H1 (cell line): ENCODE data around the gene FOXP4. TPM values are rescaled to one million over a fixed set of nuclear protein-coding genes. Genes with fewer than 3 reads are reported as not detected.

Experiments
- CTCF ChIA-PET: fragments of 300-600 bp; sonication (Branson Sonifier 250); formaldehyde crosslinking; loops from one replicate; lab custom pipeline; 2021; ENCODE audit not compliant: partially characterized antibody; lab: Charles Lee
- POLR2A ChIA-PET: fragments of 300-600 bp; sonication (Branson Sonifier 250); formaldehyde crosslinking; loops from one replicate; lab custom pipeline; 2021; ENCODE audit warnings: inconsistent platforms; ENCODE audit not compliant: partially characterized antibody; lab: Charles Lee
- DNase-seq, 2 experiments: peaks; one replicate each; pipeline versions ENCODE4 v3.0.0 to v3.0.0-alpha.2; 2010 to 2022; ENCODE audit warnings: low spot score in 2 of 2, low read depth in 1 of 2, mixed read lengths in 1 of 2
- FAIRE-seq: peaks from 2 replicates; lab custom pipeline; 2011; peaks lifted over from hg19 to GRCh38; lab: Jason Lieb, UNC
- H2AFZ ChIP-seq: 2 replicates; pipeline ENCODE4 v1.8.1; 2012; ENCODE audit warnings: low read length, inconsistent platforms
- H2AK5ac ChIP-seq: 2 replicates; pipeline ENCODE4 v1.6.1; 2013; ENCODE audit warnings: low read depth, low read length
- H2BK120ac ChIP-seq: replicated peaks from 2 replicates; pipeline ENCODE3; 2013; ENCODE audit warnings: low read depth, low read length, inconsistent platforms
- H2BK12ac ChIP-seq: 2 replicates; pipeline ENCODE4 v1.6.1; 2013; ENCODE audit warnings: low read depth, low read length
- H2BK15ac ChIP-seq: 2 replicates; pipeline ENCODE4 v1.6.1; 2013; ENCODE audit warnings: low read length
- H2BK20ac ChIP-seq: 2 replicates; pipeline ENCODE4 v1.6.1; 2013; ENCODE audit warnings: low read length
- H2BK5ac ChIP-seq: 2 replicates; pipeline ENCODE4 v1.6.1; 2013; ENCODE audit warnings: low read depth, low read length
- H3K14ac ChIP-seq: 2 replicates; pipeline ENCODE4 v1.6.1; 2013; ENCODE audit warnings: inconsistent platforms; ENCODE audit not compliant: insufficient read length
- H3K18ac ChIP-seq: 2 replicates; pipeline ENCODE4 v1.6.1; 2013; ENCODE audit warnings: low read length; ENCODE audit errors: extremely low read depth
- H3K23ac ChIP-seq: 2 replicates; pipeline ENCODE4 v1.6.1; 2013; ENCODE audit warnings: inconsistent platforms; ENCODE audit not compliant: insufficient read length
- H3K23me2 ChIP-seq: 2 replicates; pipeline ENCODE4 v1.6.1; 2013; ENCODE audit warnings: low read depth, low read length
- H3K27ac ChIP-seq: 2 replicates; pipeline ENCODE4 v1.6.1; 2011; ENCODE audit warnings: low read depth, low read length, inconsistent platforms
- H3K27me3 ChIP-seq, 4 experiments: replicated peaks in 1 of 4; 1 replicate in 1 of 4; 2 replicates in 3 of 4; pipeline versions ENCODE4 v1.6.1 to v1.8.1; 2011 to 2013; ENCODE audit warnings: low read length in 3 of 4, mild to moderate bottlenecking in 3 of 4, inconsistent platforms in 2 of 4, mixed read lengths in 2 of 4, moderate library complexity in 1 of 4; ENCODE audit not compliant: control insufficient read depth in 3 of 4, insufficient read depth in 3 of 4; ENCODE audit errors: extremely low read depth in 1 of 4
- H3K36me3 ChIP-seq, 4 experiments: 2 replicates each; pipeline versions ENCODE4 v1.6.1 to v1.8.1; 2011 to 2013; ENCODE audit warnings: mild to moderate bottlenecking in 4 of 4, low read length in 3 of 4, moderate library complexity in 2 of 4, control low read depth in 1 of 4, inconsistent platforms in 1 of 4; ENCODE audit not compliant: insufficient read depth in 4 of 4, control insufficient read depth in 2 of 4
- H3K4ac ChIP-seq: replicated peaks from 2 replicates; pipeline ENCODE3; 2013; ENCODE audit warnings: low read length, low read depth, mixed read lengths, inconsistent platforms; ENCODE audit not compliant: insufficient read length
- H3K4me1 ChIP-seq, 4 experiments: replicated peaks in 1 of 4; 1 replicate in 1 of 4; 2 replicates in 3 of 4; pipeline versions ENCODE4 v1.6.1 to v1.8.1; 2011 to 2013; ENCODE audit warnings: low read length in 3 of 4, inconsistent platforms in 2 of 4, mixed read lengths in 1 of 4; ENCODE audit not compliant: insufficient read depth in 4 of 4, control insufficient read depth in 3 of 4
- H3K4me2 ChIP-seq, 2 experiments: 2 replicates each; pipeline versions ENCODE4 v1.6.1 to v1.8.1; 2011 to 2013; ENCODE audit warnings: low read depth in 2 of 2, low read length in 2 of 2, control low read depth in 1 of 2, inconsistent platforms in 1 of 2, mild to moderate bottlenecking in 1 of 2; ENCODE audit not compliant: insufficient read depth in 1 of 2
- H3K4me3 ChIP-seq, 4 experiments: fragments of 200-600, 300-600 bp in 1 of 4; sonication (generic), shearing (Covaris generic), sonication (Bioruptor Twin) in 1 of 4; 2 replicates each; pipeline versions ENCODE4 v1.5.1 to v1.8.1; 2011 to 2016; ENCODE audit warnings: low read length in 4 of 4, low read depth in 3 of 4, control low read depth in 2 of 4, inconsistent platforms in 2 of 4, mild to moderate bottlenecking in 2 of 4, mixed read lengths in 1 of 4, moderate library complexity in 1 of 4; ENCODE audit not compliant: insufficient read depth in 2 of 4; ENCODE audit errors: extremely low read depth in 1 of 4
- H3K56ac ChIP-seq: replicated peaks from 2 replicates; pipeline ENCODE3; 2013; ENCODE audit warnings: low read depth, mild to moderate bottlenecking, mixed read lengths, low read length, inconsistent platforms; ENCODE audit not compliant: insufficient read length
- H3K79me1 ChIP-seq: 2 replicates; pipeline ENCODE4 v1.6.1; 2013; ENCODE audit warnings: low read depth, low read length, control low read depth
- H3K79me2 ChIP-seq, 2 experiments: 2 replicates each; pipeline versions ENCODE4 v1.6.1 to v1.8.1; 2012 to 2013; ENCODE audit warnings: low read length in 2 of 2, mild to moderate bottlenecking in 2 of 2, inconsistent platforms in 1 of 2; ENCODE audit not compliant: insufficient read depth in 2 of 2, control insufficient read depth in 1 of 2
- H3K9ac ChIP-seq, 4 experiments: replicated peaks in 1 of 4; 1 replicate in 1 of 4; 2 replicates in 3 of 4; pipeline versions ENCODE4 v1.6.1 to v1.8.1; 2011 to 2013; ENCODE audit warnings: low read depth in 3 of 4, low read length in 3 of 4, control low read depth in 2 of 4, mild to moderate bottlenecking in 2 of 4, moderate library complexity in 2 of 4, inconsistent platforms in 1 of 4; ENCODE audit errors: extremely low read depth in 1 of 4
- H3K9me3 ChIP-seq, 2 experiments: 2 replicates each; pipeline versions ENCODE4 v1.6.1 to v1.8.1; 2012 to 2013; ENCODE audit warnings: mild to moderate bottlenecking in 2 of 2, moderate library complexity in 2 of 2, control low read depth in 1 of 2, inconsistent platforms in 1 of 2, low read depth in 1 of 2, low read length in 1 of 2, mixed read lengths in 1 of 2; ENCODE audit not compliant: insufficient read depth in 2 of 2
- H4K20me1 ChIP-seq, 2 experiments: replicated peaks in 1 of 2; 2 replicates each; pipeline versions ENCODE3 to v1.8.1; 2011 to 2013; ENCODE audit warnings: inconsistent platforms in 2 of 2, low read length in 2 of 2, mild to moderate bottlenecking in 1 of 2; ENCODE audit not compliant: insufficient read depth in 2 of 2, control insufficient read depth in 1 of 2
- H4K5ac ChIP-seq: 2 replicates; pipeline ENCODE4 v1.6.1; 2013; ENCODE audit warnings: low read length, low read depth, mixed read lengths, inconsistent platforms; ENCODE audit not compliant: insufficient read length
- H4K8ac ChIP-seq: 2 replicates; pipeline ENCODE4 v1.8.0; 2013; ENCODE audit warnings: mild to moderate bottlenecking, moderate library complexity, low read length, inconsistent platforms; ENCODE audit not compliant: insufficient read depth; ENCODE audit errors: extremely low read depth
- H4K91ac ChIP-seq: replicated peaks from 2 replicates; pipeline ENCODE3; 2013; ENCODE audit warnings: low read length, mixed read lengths, inconsistent platforms; ENCODE audit not compliant: insufficient read length
- KDM4A ChIP-seq: IDR thresholded peaks from one replicate; pipeline ENCODE4 v1.7.1; 2012; ENCODE audit warnings: low read depth, mild to moderate bottlenecking, moderate library complexity, low read length, inconsistent platforms; ENCODE audit not compliant: severe bottlenecking
- RBBP5 ChIP-seq: IDR thresholded peaks from 2 replicates; pipeline ENCODE4 v1.7.1; 2012; ENCODE audit warnings: low read depth, mild to moderate bottlenecking, inconsistent platforms, low read length, moderate library complexity, borderline replicate concordance
- WGBS, 2 experiments: shearing (Covaris generic) in 1 of 2; methylation state at CpG; one replicate each; pipeline versions ENCODE4 v1.1.6 to v1.1.7; 2013 to 2015; ENCODE audit warnings: low lambda C conversion rate in 2 of 2, mixed read lengths in 2 of 2, inconsistent platforms in 1 of 2, low coverage in 1 of 2, missing lambda C conversion rate in 1 of 2; ENCODE audit not compliant: insufficient replicate concordance in 2 of 2, insufficient coverage in 1 of 2, insufficient read length in 1 of 2; ENCODE audit errors: extremely low coverage in 1 of 2, missing lambda C conversion rate in 1 of 2; 5-methylcytosine and 5-hydroxymethylcytosine counted together
- polyA plus RNA-seq, 7 experiments: library from polyadenylated mRNA; depleted of rRNA in 3 of 7; stranded (reverse) in 5 of 7; unstranded in 2 of 7; fragments of >200 nt in 5 of 7; fragments of 200-250 nt in 2 of 7; gene quantifications; 1 replicate in 5 of 7; 2 replicates in 1 of 7; 4 replicates in 1 of 7; pipeline versions ENCODE4 v1.2.1 to v1.2.3, GENCODE V29; 2011 to 2013; ENCODE audit warnings: missing spikeins in 2 of 7, mixed read lengths in 2 of 7
- total RNA-seq: library from RNA; stranded (reverse); fragmentation: NEBNext Ultra II Directional; extraction: Animal tissue kit (Norgen Biotek cat#: 25700); gene quantifications from 2 replicates; pipeline ENCODE4 v1.2.1, GENCODE V29; 2021

The FOXP4 gene
- total and polyA plus RNA-seq, 2 of the 8 experiments (the other 6 are each of a cell fraction or from before 2014, with no cell fraction given): 4.8 to 13.3 TPM

DNA sequence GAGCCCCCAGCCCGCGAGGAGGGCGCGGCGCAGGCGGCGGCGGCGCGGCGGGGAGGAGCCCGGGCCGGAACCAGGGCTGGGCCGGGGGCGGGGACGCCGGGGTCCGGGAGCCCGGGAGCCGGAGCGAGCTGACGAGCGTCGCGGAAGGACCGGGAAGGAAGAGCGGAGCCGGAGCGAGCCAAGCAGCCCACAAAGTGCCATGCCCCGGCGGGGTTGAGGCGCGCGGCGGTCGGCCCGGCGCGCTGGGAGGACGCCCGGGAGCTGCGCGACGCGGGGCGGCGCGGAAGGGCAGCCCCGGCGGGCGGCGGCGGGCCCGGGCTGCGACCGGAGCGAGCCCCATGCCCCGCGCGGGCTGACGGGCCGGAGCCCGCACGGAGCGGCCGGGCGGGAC is 289 bp downstream of the FOXP4 start:
- POLR2A ChIA-PET: interaction anchor here (1.6 to 2.0 kb wide), 2 partner anchors 56 to 172 kb away, joined by 3 to 7 read pairs; no protein-coding TSS in a partner anchor
- DNase-seq: no peak

More for the DNA sequence above, 289 bp downstream of the FOXP4 start:
- H2BK5ac ChIP-seq: no peak overlapping the region
- TF ChIP-seq RBBP5 (no peak), KDM4A (peak; percentile 25)
- TF ChIP-seq, all 59 proteins: peak for 1
- FAIRE-seq: no peak
- H3K23ac ChIP-seq: no peak overlapping the region
- H4K20me1 ChIP-seq: peaks cover 4 to 29% of the 10 kb centered on the region in 2 experiments
- no peak overlapping the region for H3K27ac ChIP-seq
- H2BK12ac ChIP-seq: no peak overlapping the region
- H3K36me3 ChIP-seq: no peaks in the 10 kb centered on the region
- H4K8ac ChIP-seq: no peak overlapping the region
- peaks cover 25% of the 10 kb centered on the region for H3K23me2 ChIP-seq
- no peak overlapping the region for H3K4ac ChIP-seq
- peak overlapping the region; percentile 81 to 100 for H3K4me2 ChIP-seq
- peak overlapping the region; percentile 64 to 98 (median 88) for H3K4me3 ChIP-seq
- no peak overlapping the region for H2BK120ac ChIP-seq
- H3K18ac ChIP-seq: no peak overlapping the region
- CTCF ChIA-PET: interaction anchor here (1.1 to 1.7 kb wide), 4 partner anchors 42 to 172 kb away, joined by 3 to 6 read pairs (median 5); no protein-coding TSS in a partner anchor
- H4K5ac ChIP-seq: no peak overlapping the region
- no peak overlapping the region for H2BK15ac ChIP-seq
- H3K56ac ChIP-seq: no peak overlapping the region
- H2AK5ac ChIP-seq: no peak overlapping the region
- H3K4me1 ChIP-seq: peaks cover 14 to 39% (median 29%) of the 10 kb centered on the region in 4 experiments
- peak overlapping the region in 1 of 4 experiments; percentile 77; a peak in 1 of 7 replicates for H3K9ac ChIP-seq
- H3K14ac ChIP-seq: no peak overlapping the region
- no peak overlapping the region for H2BK20ac ChIP-seq
- H2AFZ ChIP-seq: no peak overlapping the region
- H3K9me3 ChIP-seq: no peaks in the 10 kb centered on the region
- 2% methylated on average over 35 of the region's 67 CpGs; no CpG with 5 or more reads in 1 of the 2 experiments for WGBS, 2 experiments
- H3K79me2 ChIP-seq: peaks cover 0 to 37% of the 10 kb centered on the region in 2 experiments; a peak in 2 of 4 replicates
- H4K91ac ChIP-seq: no peak overlapping the region
- H3K27me3 ChIP-seq: peaks cover 31 to 69% (median 67%) of the 10 kb centered on the region in 4 experiments
- H3K79me1 ChIP-seq: peaks cover 10% of the 10 kb centered on the region
